SIG-M5 (cell line): ENCODE measurements around the gene OR6C76.
"Not testable (repeated sequence)": the region's sequence is repeated elsewhere in the genome, so short reads cannot be mapped to it uniquely, and the experiment has no call there.

Source experiments
- DNase-seq: peaks from one replicate; lab custom pipeline; 2025; lab: John Stamatoyannopoulos, UW

The OR6C76 gene

DNA sequence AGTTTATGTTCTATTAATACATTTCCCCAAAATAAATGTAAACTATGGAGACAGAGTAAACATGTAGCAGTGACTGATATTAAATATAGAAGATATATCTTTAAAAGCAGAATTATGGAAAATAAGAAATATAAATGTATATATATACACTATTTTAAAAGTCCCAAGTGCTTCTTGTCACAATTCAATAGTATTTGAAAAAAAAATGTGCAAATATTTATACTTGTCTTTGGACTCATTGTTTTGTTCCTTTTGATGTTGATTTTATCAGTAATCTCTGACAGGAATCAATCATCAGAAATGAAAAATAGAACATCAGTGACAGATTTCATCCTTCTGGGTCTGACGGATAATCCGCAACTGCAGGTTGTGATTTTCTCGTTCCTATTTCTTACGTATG lies at the start of gene OR6C76:
OR6C76 (plus strand) TSS at position 301 of the 400 bp plus-strand sequence; CDS start at position 301, 0 bp downstream.
- DNase-seq = no peak

GRCh38 chr12:55385891-55386290 lies 40.2 kb upstream of the OR6C76 start:
- DNase-seq = no peak

DNA sequence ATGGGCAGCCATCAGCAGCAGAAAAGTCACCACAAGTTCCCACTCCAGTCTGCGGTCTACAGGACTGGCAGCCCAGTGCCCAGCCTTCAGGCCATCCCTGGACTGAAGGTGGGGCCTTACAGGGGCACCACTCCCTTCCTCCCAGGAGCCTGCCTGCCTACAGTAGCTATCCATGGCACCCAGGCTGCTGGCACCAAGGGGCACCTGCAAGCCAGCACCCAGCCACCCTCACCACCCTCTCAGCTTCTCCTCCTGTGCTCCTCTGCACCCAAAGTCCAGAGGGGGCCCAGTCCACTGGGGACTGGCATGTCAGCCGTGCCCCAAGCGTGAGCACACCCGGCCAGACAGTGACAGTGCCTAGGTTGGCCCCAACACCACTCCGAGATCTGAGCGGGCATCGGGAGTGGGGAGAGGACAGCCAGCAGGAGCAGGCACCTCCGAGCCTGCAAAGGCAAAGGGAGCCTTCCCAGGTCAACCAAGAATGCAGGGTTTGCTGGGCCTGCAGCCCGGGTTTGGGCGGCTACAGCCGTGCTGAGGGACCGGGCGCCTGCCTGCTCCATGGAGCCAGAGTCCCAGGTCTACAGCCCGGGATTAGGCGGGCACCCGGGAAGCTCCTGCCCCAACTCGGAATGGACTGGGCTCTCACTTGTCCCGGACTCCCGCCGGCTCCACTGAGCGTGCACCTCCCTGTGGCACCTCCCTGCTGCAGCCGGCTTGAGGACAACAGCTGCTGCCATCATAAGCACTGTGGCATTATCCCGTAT lies 33.8 kb upstream of the OR6C76 start:
- DNase-seq = no peak

- no peak for DNase-seq
Observed at GRCh38 chr12:55396326-55396725, 29.7 kb upstream of the OR6C76 start.

DNA sequence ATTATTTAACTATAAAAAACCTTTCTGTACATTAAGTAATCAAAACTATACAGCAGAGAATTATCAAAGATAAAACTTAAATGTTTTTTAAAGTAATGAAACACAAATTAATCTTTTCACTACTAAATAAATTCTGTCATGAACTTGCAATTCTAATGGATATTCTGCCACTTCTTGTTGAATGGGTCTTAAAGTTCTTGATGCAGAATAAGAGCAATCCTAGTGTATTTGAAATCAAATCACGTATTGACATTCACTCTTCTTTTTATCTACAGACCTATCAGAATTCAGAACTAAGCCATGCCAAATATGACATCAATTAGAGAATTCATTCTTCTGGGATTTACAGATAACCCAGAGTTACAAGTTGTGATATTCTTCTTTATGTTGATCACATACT lies 25.8 kb upstream of the OR6C76 start, which contains the start of gene OR6C65:
OR6C65 (plus strand) TSS at position 301 of the 400 bp plus-strand sequence; CDS start at position 301, 0 bp downstream.
- no peak for DNase-seq

GRCh38 chr12:55407866-55408265 lies 18.2 kb upstream of the OR6C76 start:
- no peak for DNase-seq

- not testable (repeated sequence) for DNase-seq
Observed at GRCh38 chr12:55409133-55409532, 16.9 kb upstream of the OR6C76 start.

- DNase-seq = not testable (repeated sequence)
Observed at GRCh38 chr12:55412138-55412537, 13.9 kb upstream of the OR6C76 start.

DNA sequence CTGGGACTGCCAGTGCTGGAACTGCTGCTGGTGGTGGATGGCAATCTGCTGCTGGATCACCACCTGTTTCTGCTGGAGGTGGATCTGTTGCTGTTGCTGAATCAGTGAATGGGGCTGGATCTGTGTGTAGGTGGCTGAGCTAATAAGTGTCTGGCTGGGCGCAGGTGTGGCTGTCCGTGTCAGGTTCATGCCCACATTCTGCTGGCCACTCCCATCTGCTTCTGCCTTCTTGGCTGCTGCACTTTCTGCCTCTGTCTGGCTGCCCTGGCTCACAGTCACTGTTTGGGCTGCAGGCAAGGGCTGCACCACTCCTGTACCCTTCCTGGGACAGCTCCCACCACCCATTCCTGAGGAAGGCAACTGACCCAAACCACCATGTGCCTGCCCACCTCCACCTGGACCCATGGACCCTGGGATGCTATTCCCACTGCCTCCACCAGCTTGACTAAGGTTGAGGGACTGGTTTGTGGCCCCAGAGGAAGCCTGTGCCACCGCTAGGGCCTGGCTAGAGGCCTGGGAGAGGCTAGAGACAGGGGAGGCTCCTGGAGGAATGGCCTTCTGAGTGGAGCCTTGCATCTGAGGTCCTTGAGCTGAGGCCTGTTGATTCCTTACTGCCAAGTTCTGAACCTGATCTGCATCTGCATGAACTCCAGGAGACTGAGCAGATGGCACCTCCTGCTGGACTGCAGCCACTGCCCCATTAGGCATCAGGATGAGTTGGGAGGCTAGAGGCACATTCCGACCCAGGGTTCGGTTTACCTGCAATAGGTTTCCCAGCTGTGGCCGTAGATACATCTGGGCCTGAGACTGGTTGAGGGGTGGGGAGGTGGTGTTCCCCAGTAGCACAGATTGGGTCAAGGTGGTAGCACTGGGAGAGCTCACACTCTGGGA lies 12.3 kb upstream of the OR6C76 start:
- DNase-seq = not testable (repeated sequence)

GRCh38 chr12:55414396-55414823 lies 11.6 kb upstream of the OR6C76 start:
- DNase-seq = not testable (repeated sequence)

GRCh38 chr12:55414889-55415288 lies 11.2 kb upstream of the OR6C76 start:
- DNase-seq = not testable (repeated sequence)

GRCh38 chr12:55416961-55417360 lies 9.1 kb upstream of the OR6C76 start:
- no peak for DNase-seq

- no peak for DNase-seq
Observed at GRCh38 chr12:55420307-55420962, 5.6 kb upstream of the OR6C76 start.

GRCh38 chr12:55428331-55429243 lies 2.5 kb downstream of the OR6C76 start:
- DNase-seq = no peak

GRCh38 chr12:55441233-55441632 lies 15.2 kb downstream of the OR6C76 start:
- DNase-seq = not testable (repeated sequence)

DNA sequence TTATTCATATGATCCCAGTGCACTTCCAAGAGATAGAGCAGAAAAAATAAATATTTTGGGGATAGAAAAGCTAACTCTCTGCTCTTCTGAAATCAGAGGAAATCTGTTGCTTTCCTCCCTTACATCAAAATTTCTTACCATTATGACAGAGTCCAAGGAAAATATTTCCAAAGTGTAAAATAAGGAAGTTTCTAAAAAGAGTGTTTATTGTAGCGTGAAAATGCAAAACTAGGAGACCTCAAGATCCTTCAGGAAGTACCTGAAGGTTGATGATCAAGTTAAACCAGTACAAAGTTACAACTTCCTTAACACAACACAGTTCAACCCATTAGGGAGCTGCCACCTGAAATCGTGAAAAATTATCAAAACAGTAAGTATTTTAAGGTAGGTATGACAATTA lies 17.7 kb downstream of the OR6C76 start, which contains the start of gene OR6C2:
OR6C2 (plus strand) TSS at position 301 of the 400 bp plus-strand sequence. CDS start 8,138 bp downstream, outside the sequence.
- no peak for DNase-seq

GRCh38 chr12:55445357-55445756 lies 19.3 kb downstream of the OR6C76 start:
- DNase-seq = no peak

DNA sequence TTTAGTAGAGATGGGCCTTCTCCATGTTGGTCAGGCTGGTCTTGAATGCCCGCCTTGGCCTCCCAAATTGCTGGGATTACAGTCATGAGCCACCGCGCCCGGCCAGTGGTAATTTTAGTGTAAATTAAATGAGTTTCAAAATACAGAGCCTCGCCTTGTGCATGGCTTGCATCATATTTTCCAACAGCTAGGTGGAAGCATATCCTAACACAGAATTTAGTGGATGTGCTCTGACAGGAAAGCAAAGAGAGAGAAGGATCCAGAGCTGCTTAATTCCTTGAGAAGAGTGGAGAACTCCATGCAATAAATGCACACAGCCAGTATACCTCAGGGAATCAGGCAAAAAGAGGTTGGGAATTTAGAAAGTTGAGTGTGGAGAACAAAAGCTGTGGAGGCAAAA lies 20.3 kb downstream of the OR6C76 start:
- DNase-seq = no peak

- no peak for DNase-seq
Observed at GRCh38 chr12:55448825-55449224, 22.8 kb downstream of the OR6C76 start.

DNA sequence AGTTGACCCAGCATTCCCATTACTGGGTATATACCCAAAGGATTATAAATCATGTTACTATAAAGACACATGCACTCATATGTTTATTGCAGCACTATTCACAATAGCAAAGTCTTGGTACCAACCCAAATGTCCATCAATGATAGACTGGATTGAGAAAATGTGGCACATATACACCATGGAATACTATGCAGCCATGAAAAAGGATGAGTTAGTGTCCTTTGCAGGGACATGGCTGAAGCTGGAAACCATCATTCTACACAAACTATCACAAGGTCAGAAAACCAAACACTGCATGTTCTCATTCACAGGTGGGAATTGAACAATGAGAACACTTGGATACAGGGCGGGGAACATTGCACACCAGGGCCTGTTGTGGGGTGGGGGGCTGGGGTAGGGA lies 38.9 kb downstream of the OR6C76 start:
- DNase-seq = not testable (repeated sequence)

DNA sequence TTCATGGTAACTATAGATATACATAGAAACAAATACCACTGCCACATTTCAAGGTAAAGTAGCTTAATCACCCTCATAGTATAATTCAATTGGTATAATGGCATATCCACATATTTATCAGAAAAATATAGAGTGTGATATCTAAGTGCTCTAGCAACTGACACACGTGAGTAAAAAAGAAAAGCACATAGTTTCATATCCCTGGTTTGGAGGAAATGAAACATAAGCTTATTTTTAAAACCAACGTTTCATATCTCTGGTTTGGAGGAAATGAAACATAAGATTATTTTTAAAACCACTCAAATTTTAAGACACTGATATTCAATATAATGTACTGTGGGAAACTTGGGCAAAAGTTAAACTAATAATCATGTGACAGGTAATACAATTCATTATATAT lies 41.8 kb downstream of the OR6C76 start:
- DNase-seq = no peak
